ENCODE measurements around the gene TSPAN4. TPM values are rescaled to one million over a fixed set of nuclear protein-coding genes. Genes with fewer than 3 reads are reported as not detected.

The TSPAN4 gene
- total and polyA plus RNA-seq, 4 donors = 68.3 to 197 (median 134) TPM

- Histone ChIP-seq H3K9ac (ENCODE audit: insufficient read depth in 1 of 2, low read length in 2 of 2) (no peak overlapping the region), H3K27ac (ENCODE audit: low read depth in 1 of 2, low read length in 1 of 2) (no peak overlapping the region), H3K27me3 (ENCODE audit: control insufficient read depth in 3 of 3, insufficient read depth in 3 of 3, low read length in 2 of 3) (no peaks in the 10 kb centered on the region), H3K9me3 (ENCODE audit: control insufficient read depth in 4 of 4, insufficient read depth in 3 of 4, low read length in 3 of 4) (no peaks in the 10 kb centered on the region), H3K36me3 (ENCODE audit: control insufficient read depth in 4 of 4, insufficient read depth in 4 of 4, low read length in 4 of 4) (peaks cover 0 to 16% (median 3%) of the 10 kb centered on the region in 4 donors), H3K4me3 (no peak overlapping the region), H3K4me1 (ENCODE audit: control insufficient read depth in 5 of 5, insufficient read depth in 5 of 5, low read length in 5 of 5) (peaks cover 0 to 8% (median 0%) of the 10 kb centered on the region in 5 donors)
- no peak for ATAC-seq (ENCODE audit: insufficient read depth, low FRiP score)
- no peak for TF ChIP-seq CTCF (IDR thresholded peaks at IDR 0.05; ENCODE audit: control extremely low read depth, extremely low read depth)
- WGBS, 2 donors = 91 to 93% methylated on average over 21 of the region's 21 CpGs
- no peak for DNase-seq
These were observed 33.2 kb downstream of the TSPAN4 start for GRCh38 chr11:875769-876301.

- WGBS, 2 donors = 73 to 91% methylated on average over 12 of the region's 12 CpGs
- Histone ChIP-seq H3K4me1 (ENCODE audit: control insufficient read depth in 5 of 5, insufficient read depth in 5 of 5, low read length in 5 of 5) (peaks cover 0 to 8% (median 0%) of the 10 kb centered on the region in 5 donors), H3K36me3 (ENCODE audit: control insufficient read depth in 4 of 4, insufficient read depth in 4 of 4, low read length in 4 of 4) (peaks cover 0 to 18% (median 3%) of the 10 kb centered on the region in 4 donors), H3K4me3 (no peak overlapping the region), H3K27ac (ENCODE audit: low read depth in 1 of 2, low read length in 1 of 2) (no peak overlapping the region), H3K9ac (ENCODE audit: insufficient read depth in 1 of 2, low read length in 2 of 2) (no peak overlapping the region), H3K9me3 (ENCODE audit: control insufficient read depth in 4 of 4, insufficient read depth in 3 of 4, low read length in 3 of 4) (no peaks in the 10 kb centered on the region), H3K27me3 (ENCODE audit: control insufficient read depth in 3 of 3, insufficient read depth in 3 of 3, low read length in 2 of 3) (no peaks in the 10 kb centered on the region)
- DNase-seq (no peak), ATAC-seq (ENCODE audit: insufficient read depth, low FRiP score) (no peak)
- TF ChIP-seq CTCF (IDR thresholded peaks at IDR 0.05; ENCODE audit: control extremely low read depth, extremely low read depth) = no peak
These were observed 33.9 kb downstream of the TSPAN4 start for GRCh38 chr11:876545-876944.

GRCh38 chr11:877565-877964 lies 34.9 kb downstream of the TSPAN4 start:
- no peak overlapping the region for H3K27ac ChIP-seq (ENCODE audit: low read depth in 1 of 2, low read length in 1 of 2)
- TF ChIP-seq CTCF (IDR thresholded peaks at IDR 0.05; ENCODE audit: control extremely low read depth, extremely low read depth) = no peak
- no peak overlapping the region for H3K9ac ChIP-seq (ENCODE audit: insufficient read depth in 1 of 2, low read length in 2 of 2)
- H3K36me3 ChIP-seq (ENCODE audit: control insufficient read depth in 4 of 4, insufficient read depth in 4 of 4, low read length in 4 of 4) = peaks cover 0 to 22% (median 3%) of the 10 kb centered on the region in 4 donors
- no peak for ATAC-seq (ENCODE audit: insufficient read depth, low FRiP score)
- 94 to 97% methylated on average over 11 of the region's 11 CpGs for WGBS, 2 donors
- DNase-seq = no peak
- H3K4me1 ChIP-seq (ENCODE audit: control insufficient read depth in 5 of 5, insufficient read depth in 5 of 5, low read length in 5 of 5) = peaks cover 0 to 8% (median 0%) of the 10 kb centered on the region in 5 donors
- H3K27me3 ChIP-seq (ENCODE audit: control insufficient read depth in 3 of 3, insufficient read depth in 3 of 3, low read length in 2 of 3) = no peaks in the 10 kb centered on the region
- no peaks in the 10 kb centered on the region for H3K9me3 ChIP-seq (ENCODE audit: control insufficient read depth in 4 of 4, insufficient read depth in 3 of 4, low read length in 3 of 4)
- H3K4me3 ChIP-seq = no peak overlapping the region

GRCh38 chr11:880447-880846 lies 37.8 kb downstream of the TSPAN4 start:
- Histone ChIP-seq H3K4me3 (no peak overlapping the region), H3K36me3 (ENCODE audit: control insufficient read depth in 4 of 4, insufficient read depth in 4 of 4, low read length in 4 of 4) (peaks cover 0 to 41% (median 3%) of the 10 kb centered on the region in 4 donors), H3K4me1 (ENCODE audit: control insufficient read depth in 5 of 5, insufficient read depth in 5 of 5, low read length in 5 of 5) (no peaks in the 10 kb centered on the region), H3K27ac (ENCODE audit: low read depth in 1 of 2, low read length in 1 of 2) (no peak overlapping the region), H3K27me3 (ENCODE audit: control insufficient read depth in 3 of 3, insufficient read depth in 3 of 3, low read length in 2 of 3) (no peaks in the 10 kb centered on the region), H3K9ac (ENCODE audit: insufficient read depth in 1 of 2, low read length in 2 of 2) (no peak overlapping the region), H3K9me3 (ENCODE audit: control insufficient read depth in 4 of 4, insufficient read depth in 3 of 4, low read length in 3 of 4) (no peaks in the 10 kb centered on the region)
- no peak for TF ChIP-seq CTCF (IDR thresholded peaks at IDR 0.05; ENCODE audit: control extremely low read depth, extremely low read depth)
- DNase-seq (no peak), ATAC-seq (ENCODE audit: insufficient read depth, low FRiP score) (no peak)
- WGBS, 2 donors = 85 to 90% methylated on average over 14 of the region's 14 CpGs
